Skin of body (tissue), 2 donors: ENCODE data around the gene ATN1. TPM values are rescaled to one million over a fixed set of nuclear protein-coding genes. Genes with fewer than 3 reads are reported as not detected.
A peak's percentile ranks its signal among the peaks of the same experiment; 100 is the strongest.

Experiments used
- DNase-seq: peaks from one replicate; lab custom pipeline; 2025; lab: John Stamatoyannopoulos, UW
- total RNA-seq: library from RNA; depleted of rRNA; stranded (reverse); fragments of >200 nt; gene quantifications from one replicate; pipeline ENCODE4 v1.2.3, GENCODE V29; 2014

The ATN1 gene
- total RNA-seq, 1 donor from 2014 or later = 39.4 TPM

DNA sequence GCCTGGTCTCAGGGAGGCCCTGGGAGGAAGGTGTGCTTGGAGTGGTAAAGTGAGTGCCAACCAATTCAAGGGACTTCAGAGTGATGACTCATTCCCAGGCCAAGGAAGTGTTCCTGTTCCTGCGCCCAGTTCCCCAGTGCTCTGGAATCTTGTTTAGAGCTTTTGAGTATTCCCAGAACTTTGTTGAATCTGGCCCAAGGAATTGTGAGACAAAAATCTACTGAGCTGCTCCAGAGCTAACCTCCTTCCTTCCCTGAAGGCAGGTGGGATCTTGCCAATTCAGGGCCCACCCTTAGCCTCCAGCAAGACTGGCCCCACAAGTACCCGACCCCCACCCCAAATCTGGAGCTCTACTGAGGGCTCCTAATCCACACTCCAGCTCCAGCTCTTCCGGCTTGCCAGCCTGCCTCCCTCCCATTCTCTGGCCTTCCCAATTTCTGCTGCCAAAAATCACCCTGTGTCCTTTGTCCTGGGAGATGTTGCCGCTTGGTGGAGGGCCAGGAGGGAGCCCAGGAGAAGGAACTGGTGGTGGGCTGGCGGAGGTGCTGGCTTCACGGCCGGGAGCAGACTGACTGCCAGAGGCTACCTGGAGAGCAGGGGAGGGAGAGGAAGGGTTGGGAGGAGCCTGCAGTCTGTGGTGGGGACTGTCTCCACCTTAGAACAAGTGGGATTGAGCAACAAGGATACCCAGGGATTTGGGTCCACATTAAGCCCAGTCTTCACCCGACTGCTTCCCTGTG lies 2.0 kb upstream of the ATN1 start:
- DNase-seq = peak; percentile 76

DNA sequence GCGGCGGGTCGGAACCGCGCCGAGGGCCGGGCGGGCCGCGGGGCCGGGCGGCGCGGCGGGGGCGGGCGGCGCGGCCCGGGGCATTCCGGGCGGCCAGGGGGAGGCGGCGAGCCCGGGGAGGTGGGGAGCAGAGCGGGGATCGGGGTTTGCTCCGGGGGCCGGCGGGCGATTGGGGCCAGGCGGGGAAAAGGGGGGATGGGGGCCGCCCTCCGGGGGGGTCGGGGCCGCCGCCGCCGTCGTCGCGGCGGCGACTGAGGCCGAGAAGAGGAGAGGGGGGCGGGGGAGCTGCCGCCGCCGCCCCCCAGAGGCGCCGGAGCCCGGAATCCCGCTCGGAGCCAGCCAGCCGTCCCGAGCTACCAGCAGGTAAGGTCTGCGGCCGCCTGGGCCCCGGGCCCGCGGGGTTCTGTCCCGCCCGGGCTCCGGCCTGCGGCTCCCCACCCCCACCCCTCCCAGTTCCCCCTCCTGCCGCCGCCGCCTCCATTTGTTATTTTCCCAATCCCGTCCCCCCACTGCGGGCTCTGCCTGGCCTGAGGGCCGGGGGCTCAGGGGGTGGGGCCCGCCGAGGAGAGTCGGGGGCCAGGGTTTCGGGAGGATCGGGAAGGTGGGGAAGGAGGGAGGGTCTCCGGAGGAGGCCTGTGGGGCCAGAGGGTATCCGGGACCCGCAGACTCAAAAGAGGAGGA lies 403 bp downstream of the ATN1 start:
- no peak for DNase-seq

GRCh38 chr12:6928703-6929407 lies 1.1 kb downstream of the ATN1 start:
- DNase-seq = no peak

- DNase-seq = no peak
These were observed 2.0 kb downstream of the ATN1 start for GRCh38 chr12:6929466-6930452.

DNA sequence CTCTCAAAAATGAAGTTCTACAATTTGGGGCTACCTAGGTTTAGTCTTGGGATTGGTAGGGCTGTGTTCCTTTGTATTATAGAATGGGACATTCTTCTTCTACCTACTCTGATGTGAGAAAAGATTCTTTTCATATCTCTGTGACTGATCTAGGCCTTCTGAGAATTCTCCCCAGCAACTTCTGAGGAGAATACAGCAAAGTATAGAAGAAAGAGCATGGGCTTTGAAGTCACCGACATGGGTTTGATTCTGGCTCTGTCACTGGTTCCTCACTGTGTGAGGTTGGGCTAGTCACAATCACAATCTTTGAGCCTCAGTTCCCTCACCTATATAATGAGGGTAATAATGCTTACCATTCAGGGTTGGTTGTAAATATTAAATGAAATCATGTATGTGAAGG lies 5.0 kb downstream of the ATN1 start:
- DNase-seq = no peak

DNA sequence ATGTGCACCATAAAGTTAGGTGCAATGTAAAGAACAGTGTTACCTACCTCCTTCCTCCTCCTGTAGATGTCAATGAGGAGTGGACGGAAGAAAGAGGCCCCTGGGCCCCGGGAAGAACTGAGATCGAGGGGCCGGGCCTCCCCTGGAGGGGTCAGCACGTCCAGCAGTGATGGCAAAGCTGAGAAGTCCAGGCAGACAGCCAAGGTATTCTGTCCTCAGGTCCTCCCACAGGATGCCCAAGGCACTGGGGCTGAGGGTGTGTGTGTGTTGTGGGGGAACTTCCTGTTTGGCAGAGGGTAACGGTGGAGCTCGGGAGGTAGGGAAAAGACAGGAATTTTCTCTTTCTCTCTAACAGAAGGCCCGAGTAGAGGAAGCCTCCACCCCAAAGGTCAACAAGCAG lies 6.4 kb downstream of the ATN1 start:
- no peak for DNase-seq

DNA sequence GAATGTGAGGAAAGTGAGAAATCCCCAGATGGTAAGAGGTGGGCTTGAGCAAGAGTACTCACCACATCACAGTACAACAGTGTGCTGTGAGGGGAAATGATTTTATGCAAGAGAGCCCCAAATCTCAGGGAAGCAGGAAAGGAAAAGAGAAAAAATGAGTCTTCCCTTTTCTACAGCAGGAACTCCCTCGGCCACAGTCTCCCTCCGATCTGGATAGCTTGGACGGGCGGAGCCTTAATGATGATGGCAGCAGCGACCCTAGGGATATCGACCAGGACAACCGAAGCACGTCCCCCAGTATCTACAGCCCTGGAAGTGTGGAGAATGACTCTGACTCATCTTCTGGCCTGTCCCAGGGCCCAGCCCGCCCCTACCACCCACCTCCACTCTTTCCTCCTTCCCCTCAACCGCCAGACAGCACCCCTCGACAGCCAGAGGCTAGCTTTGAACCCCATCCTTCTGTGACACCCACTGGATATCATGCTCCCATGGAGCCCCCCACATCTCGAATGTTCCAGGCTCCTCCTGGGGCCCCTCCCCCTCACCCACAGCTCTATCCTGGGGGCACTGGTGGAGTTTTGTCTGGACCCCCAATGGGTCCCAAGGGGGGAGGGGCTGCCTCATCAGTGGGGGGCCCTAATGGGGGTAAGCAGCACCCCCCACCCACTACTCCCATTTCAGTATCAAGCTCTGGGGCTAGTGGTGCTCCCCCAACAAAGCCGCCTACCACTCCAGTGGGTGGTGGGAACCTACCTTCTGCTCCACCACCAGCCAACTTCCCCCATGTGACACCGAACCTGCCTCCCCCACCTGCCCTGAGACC lies 7.8 kb downstream of the ATN1 start:
- DNase-seq = no peak

GRCh38 chr12:6936194-6936635 lies 8.5 kb downstream of the ATN1 start:
- DNase-seq = no peak

GRCh38 chr12:6936636-6937480 lies 9.1 kb downstream of the ATN1 start:
- DNase-seq = no peak

DNA sequence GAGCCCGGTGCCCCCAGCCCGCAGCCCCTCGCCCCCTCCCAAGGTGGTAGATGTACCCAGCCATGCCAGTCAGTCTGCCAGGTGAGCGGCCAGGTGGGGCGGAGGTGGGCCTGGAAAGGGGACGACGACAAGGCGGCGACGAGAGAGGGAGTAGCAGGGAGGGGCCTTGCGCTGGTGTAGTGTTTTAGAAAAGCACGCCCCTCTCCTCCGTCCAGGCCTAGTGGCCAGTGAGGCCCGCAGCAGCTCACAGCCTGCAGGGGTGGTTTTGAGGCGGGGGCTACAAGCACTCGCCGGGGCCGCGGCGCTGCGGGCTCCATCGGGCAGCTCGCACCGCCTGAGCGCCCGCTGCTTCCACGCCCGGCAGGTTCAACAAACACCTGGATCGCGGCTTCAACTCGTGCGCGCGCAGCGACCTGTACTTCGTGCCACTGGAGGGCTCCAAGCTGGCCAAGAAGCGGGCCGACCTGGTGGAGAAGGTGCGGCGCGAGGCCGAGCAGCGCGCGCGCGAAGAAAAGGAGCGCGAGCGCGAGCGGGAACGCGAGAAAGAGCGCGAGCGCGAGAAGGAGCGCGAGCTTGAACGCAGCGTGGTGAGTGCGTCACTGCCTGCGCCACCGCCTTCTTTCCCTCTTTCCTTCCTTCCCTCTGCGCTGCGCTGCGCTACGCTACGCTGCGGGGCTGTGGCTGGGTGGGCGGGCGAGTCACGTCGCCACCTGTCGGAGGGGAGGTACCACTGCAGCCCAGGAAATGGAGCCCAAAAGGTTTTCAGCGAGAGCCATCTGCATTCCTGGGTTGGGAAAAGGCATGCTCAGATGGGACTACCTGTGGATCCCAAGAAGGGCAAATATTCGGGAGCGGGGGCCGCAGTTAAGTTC lies 10.0 kb downstream of the ATN1 start:
- peak; percentile 95 for DNase-seq

DNA sequence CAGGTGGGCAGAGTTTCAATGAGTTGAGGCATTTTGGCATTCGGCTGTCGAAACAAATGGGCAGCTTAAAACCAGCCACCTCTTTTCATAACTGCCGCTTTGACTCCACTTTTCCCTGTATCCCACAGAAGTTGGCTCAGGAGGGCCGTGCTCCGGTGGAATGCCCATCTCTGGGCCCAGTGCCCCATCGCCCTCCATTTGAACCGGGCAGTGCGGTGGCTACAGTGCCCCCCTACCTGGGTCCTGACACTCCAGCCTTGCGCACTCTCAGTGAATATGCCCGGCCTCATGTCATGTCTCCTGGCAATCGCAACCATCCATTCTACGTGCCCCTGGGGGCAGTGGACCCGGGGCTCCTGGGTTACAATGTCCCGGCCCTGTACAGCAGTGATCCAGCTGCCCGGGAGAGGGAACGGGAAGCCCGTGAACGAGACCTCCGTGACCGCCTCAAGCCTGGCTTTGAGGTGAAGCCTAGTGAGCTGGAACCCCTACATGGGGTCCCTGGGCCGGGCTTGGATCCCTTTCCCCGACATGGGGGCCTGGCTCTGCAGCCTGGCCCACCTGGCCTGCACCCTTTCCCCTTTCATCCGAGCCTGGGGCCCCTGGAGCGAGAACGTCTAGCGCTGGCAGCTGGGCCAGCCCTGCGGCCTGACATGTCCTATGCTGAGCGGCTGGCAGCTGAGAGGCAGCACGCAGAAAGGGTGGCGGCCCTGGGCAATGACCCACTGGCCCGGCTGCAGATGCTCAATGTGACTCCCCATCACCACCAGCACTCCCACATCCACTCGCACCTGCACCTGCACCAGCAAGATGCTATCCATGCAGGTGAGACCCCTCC lies 10.8 kb downstream of the ATN1 start:
- DNase-seq = no peak

- no peak for DNase-seq
These were observed 11.4 kb downstream of the ATN1 start for GRCh38 chr12:6939191-6939540.

- no peak for DNase-seq
These were observed 13.5 kb downstream of the ATN1 start for GRCh38 chr12:6941267-6941666.

DNA sequence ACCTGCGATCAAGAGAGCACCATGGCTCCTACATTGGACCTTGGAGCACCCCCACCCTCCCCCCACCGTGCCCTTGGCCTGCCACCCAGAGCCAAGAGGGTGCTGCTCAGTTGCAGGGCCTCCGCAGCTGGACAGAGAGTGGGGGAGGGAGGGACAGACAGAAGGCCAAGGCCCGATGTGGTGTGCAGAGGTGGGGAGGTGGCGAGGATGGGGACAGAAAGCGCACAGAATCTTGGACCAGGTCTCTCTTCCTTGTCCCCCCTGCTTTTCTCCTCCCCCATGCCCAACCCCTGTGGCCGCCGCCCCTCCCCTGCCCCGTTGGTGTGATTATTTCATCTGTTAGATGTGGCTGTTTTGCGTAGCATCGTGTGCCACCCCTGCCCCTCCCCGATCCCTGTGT lies 14.0 kb downstream of the ATN1 start:
- DNase-seq = no peak

- no peak for DNase-seq
These were observed 14.5 kb downstream of the ATN1 start for GRCh38 chr12:6942331-6942665.

DNA sequence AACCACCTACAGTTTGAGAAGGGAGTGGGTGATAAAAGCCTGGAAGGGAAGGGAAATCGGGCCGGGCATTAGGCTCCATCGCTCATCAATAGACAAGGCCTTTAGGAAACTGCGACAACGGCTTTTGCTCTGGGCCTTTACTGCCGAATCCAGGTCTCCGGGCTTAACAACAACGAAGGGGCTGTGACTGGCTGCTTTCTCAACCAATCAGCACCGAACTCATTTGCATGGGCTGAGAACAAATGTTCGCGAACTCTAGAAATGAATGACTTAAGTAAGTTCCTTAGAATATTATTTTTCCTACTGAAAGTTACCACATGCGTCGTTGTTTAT lies 15.6 kb downstream of the ATN1 start:
- DNase-seq = peak; percentile 98

GRCh38 chr12:6943722-6944380 lies 16.1 kb downstream of the ATN1 start, which contains the start of the genes C12orf57 and RNU7-1:
Gene C12orf57, plus strand, starts transcription at chr12:6944022. Its CDS starts 100 bp downstream, at chr12:6944122.
Gene RNU7-1, plus strand, starts transcription at chr12:6943816.
- peak; percentile 98 for DNase-seq
